ENCODE data around the gene FCMR.

FCMR gene

DNA sequence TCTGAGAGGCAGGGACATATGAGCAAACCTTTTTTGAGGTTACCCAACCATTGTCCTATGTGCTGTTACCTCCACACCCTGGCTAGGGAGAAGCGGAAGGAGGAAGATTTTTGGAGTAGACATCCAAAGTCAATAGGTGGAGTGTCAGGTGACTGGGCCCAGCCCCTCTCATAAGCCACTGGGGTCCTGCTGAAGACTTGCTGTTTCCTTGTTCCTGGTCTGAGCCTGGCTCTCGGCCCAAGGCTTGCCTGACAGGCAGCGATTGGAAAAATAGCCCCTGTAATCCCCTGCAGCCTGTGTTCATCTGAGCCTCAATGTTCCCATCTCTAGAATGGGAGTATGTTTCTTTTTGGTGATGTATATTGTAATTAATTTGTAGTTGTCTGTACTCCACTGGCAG is 31.4 kb upstream of the FCMR start:
- Mint-ChIP-seq H3K4me3 (no peak overlapping the region), H3K27me3 (ENCODE audit: low read depth) (peaks cover 15% of the 10 kb centered on the region), H3K4me1 (peaks cover 23% of the 10 kb centered on the region), H3K9me3 (peaks cover 3% of the 10 kb centered on the region), H3K27ac (peak overlapping the region; percentile 24 to 90 (median 51)), H3K36me3 (ENCODE audit: low read depth) (no peaks in the 10 kb centered on the region)
- TF ChIP-seq, protein P1, sequence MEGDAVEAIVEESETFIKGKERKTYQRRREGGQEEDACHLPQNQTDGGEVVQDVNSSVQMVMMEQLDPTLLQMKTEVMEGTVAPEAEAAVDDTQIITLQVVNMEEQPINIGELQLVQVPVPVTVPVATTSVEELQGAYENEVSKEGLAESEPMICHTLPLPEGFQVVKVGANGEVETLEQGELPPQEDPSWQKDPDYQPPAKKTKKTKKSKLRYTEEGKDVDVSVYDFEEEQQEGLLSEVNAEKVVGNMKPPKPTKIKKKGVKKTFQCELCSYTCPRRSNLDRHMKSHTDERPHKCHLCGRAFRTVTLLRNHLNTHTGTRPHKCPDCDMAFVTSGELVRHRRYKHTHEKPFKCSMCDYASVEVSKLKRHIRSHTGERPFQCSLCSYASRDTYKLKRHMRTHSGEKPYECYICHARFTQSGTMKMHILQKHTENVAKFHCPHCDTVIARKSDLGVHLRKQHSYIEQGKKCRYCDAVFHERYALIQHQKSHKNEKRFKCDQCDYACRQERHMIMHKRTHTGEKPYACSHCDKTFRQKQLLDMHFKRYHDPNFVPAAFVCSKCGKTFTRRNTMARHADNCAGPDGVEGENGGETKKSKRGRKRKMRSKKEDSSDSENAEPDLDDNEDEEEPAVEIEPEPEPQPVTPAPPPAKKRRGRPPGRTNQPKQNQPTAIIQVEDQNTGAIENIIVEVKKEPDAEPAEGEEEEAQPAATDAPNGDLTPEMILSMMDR (IDR thresholded peaks at IDR 0.05; ENCODE audit: unreplicated experiment in 3 of 3), result no peak

DNA sequence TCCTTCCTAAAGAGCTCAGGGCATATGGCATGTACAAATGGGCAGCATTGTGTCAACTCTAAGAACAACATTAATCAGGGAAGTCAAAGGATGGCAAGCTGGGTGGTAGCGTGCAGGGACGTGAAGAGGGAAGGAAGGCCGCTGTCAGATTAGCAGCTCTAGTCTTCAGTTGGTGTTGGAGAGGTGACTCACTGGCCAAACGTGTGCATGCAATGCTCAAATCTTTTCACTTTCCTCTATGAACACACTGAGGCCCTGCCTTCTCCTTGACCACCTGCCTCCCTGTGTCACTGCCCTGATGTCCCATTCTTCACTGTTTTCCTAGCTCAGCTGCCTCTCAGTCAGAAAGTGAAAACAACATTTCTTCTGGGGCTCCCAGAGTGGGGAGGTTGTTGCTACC is 30.4 kb upstream of the FCMR start:
- H3K36me3 Mint-ChIP-seq (ENCODE audit: low read depth), result no peaks in the 10 kb centered on the region
- peaks cover 12% of the 10 kb centered on the region for H3K27me3 Mint-ChIP-seq (ENCODE audit: low read depth)
- H3K4me1 Mint-ChIP-seq, result peaks cover 23% of the 10 kb centered on the region
- H3K4me3 Mint-ChIP-seq, result no peak overlapping the region
- H3K27ac Mint-ChIP-seq, result peak overlapping the region; percentile 86 to 91 (median 90)
- TF ChIP-seq, protein P1 (IDR thresholded peaks at IDR 0.05; ENCODE audit: unreplicated experiment in 3 of 3), result no peak
- peaks cover 3% of the 10 kb centered on the region for H3K9me3 Mint-ChIP-seq

DNA sequence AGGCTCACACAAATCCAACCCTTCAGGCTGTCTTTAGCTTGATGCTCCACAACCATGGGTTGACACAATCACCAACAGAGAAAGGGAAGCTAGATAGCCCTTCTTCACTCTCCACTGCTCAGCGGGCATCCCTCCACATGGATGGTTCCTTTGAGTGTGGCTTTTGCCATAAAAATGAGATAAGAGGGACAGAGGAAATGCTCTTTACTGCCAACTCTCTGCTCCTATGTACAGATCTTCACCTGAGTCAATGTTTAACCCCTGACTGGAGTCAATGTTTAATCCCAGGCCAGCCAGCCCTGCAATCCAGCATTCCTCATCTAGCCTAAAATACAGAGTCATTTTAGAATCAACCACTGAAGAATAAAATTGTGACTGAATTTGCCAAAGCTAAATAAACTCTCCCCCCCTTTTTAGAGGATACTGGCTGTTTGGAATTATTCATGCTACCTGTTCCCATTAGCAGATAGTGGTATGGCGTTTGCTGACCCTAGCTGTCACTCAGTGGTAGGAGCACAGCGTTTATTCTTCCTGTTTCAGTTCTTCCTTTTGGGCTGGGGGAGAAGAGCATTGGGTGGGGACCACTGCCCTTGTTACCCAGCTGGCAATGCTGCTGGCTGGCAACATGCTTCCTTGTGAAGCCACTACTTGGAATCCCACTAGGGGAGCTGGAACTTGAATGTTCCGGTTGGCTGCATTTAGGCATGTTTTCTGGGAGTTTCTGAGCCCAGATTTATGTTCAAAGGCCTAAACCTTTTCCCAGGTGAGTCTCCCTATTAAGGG is 29.8 kb upstream of the FCMR start:
- Mint-ChIP-seq H3K27me3 (ENCODE audit: low read depth) (peaks cover 13% of the 10 kb centered on the region), H3K4me3 (no peak overlapping the region), H3K9me3 (peaks cover 3% of the 10 kb centered on the region), H3K36me3 (ENCODE audit: low read depth) (no peaks in the 10 kb centered on the region), H3K4me1 (peaks cover 23% of the 10 kb centered on the region), H3K27ac (peak overlapping the region; percentile 86 to 91 (median 90))
- TF ChIP-seq, protein P1 (IDR thresholded peaks at IDR 0.05; ENCODE audit: unreplicated experiment in 3 of 3), result no peak

DNA sequence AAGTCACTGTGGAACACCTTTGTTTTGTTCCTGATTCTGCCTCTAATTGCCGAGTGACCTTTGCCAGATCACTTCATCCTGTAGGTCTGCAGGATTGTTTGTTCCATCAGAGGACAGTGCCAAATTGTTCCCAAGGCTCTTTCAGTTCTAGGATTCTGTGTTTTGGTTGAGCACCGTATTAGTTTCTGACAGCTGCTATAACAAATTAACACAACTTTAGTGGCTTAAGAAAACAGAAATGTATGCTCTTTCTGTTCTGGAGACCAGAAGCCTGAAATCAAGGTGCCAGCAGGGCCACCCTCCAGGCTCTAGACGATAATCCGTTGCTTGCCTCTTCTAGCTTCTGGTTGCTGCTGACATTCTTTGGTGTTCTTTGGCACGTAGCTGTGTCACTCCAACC is 27.9 kb upstream of the FCMR start:
- Mint-ChIP-seq H3K4me3 (no peak overlapping the region), H3K27ac (peak overlapping the region in 1 of 3 experiments; percentile 84), H3K36me3 (ENCODE audit: low read depth) (no peaks in the 10 kb centered on the region), H3K27me3 (ENCODE audit: low read depth) (peaks cover 22% of the 10 kb centered on the region), H3K4me1 (peaks cover 13% of the 10 kb centered on the region), H3K9me3 (peaks cover 3% of the 10 kb centered on the region)
- TF ChIP-seq, protein P1 (IDR thresholded peaks at IDR 0.05; ENCODE audit: unreplicated experiment in 3 of 3), result no peak

DNA sequence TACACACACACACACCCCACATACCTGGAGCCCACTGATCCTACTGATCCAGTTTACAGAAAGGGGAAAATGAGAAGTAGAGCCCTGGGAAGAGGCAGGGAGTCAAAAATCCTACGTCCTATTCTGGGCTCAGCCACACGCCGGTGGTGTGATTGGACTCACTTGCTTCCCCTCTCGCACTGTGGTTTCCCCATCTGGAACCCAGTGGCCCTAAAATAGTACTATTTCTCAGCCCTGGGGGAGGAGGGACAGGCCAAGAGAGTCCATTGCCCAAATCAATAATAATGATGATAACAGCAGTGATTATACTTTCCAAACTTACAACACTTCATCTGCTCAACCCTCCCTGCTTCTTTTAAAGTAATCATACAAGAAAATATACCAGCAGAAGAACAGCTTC is 27.5 kb upstream of the FCMR start:
- no peaks in the 10 kb centered on the region for H3K36me3 Mint-ChIP-seq (ENCODE audit: low read depth)
- peaks cover 24% of the 10 kb centered on the region for H3K27me3 Mint-ChIP-seq (ENCODE audit: low read depth)
- peaks cover 11% of the 10 kb centered on the region for H3K4me1 Mint-ChIP-seq
- H3K9me3 Mint-ChIP-seq, result peaks cover 3% of the 10 kb centered on the region
- H3K4me3 Mint-ChIP-seq, result no peak overlapping the region
- TF ChIP-seq, protein P1 (IDR thresholded peaks at IDR 0.05; ENCODE audit: unreplicated experiment in 3 of 3), result no peak
- H3K27ac Mint-ChIP-seq, result peak overlapping the region in 1 of 3 experiments; percentile 14

DNA sequence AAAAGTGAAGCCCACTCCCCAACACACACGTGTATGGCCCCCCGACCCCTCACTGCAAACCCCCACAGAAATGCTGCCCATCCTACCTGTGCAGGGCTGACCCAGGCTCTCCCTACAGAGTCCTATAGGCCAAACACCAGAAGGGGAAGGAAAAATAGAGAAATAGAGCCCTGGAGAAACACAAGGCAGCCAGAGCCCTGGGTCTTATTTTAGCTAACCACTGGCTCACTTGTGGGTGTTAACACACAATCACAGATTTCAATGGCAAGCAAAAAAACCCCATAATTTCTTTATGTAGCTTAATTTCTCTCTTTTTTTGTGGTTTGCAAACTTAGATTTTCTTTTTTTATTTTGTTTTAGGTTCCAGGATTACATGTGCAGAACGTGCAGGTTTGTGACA is 25.5 kb upstream of the FCMR start:
- Mint-ChIP-seq H3K4me1 (peaks cover 5% of the 10 kb centered on the region), H3K4me3 (no peak overlapping the region), H3K36me3 (ENCODE audit: low read depth) (no peaks in the 10 kb centered on the region), H3K27ac (no peak overlapping the region), H3K9me3 (peaks cover 3% of the 10 kb centered on the region), H3K27me3 (ENCODE audit: low read depth) (peaks cover 34% of the 10 kb centered on the region)
- TF ChIP-seq, protein P1 (IDR thresholded peaks at IDR 0.05; ENCODE audit: unreplicated experiment in 3 of 3), result no peak
